Endothelial cell of umbilical vein (primary cell): ENCODE data around the gene IGSF1.

ENCODE experiments used
- CTCF ChIP-seq, 2 donors: IDR thresholded peaks; 1 replicate in 1 of 2; 2 replicates in 1 of 2; pipeline ENCODE4 v1.5.1; 2011; ENCODE audit warnings: low read length in 2 of 2, mild to moderate bottlenecking in 2 of 2, moderate library complexity in 2 of 2, control low read depth in 1 of 2, inconsistent platforms in 1 of 2, low read depth in 1 of 2; ENCODE audit not compliant: insufficient read depth in 1 of 2; ENCODE audit errors: extremely low read depth in 1 of 2
- EZH2 ChIP-seq: IDR thresholded peaks from 2 replicates; pipeline ENCODE4 v1.6.1; 2012; ENCODE audit warnings: borderline replicate concordance, low read depth, mild to moderate bottlenecking, moderate library complexity, low read length, inconsistent platforms; ENCODE audit not compliant: severe bottlenecking
- FOS ChIP-seq: IDR thresholded peaks from 2 replicates; pipeline ENCODE4 v1.6.1; 2011; ENCODE audit warnings: mild to moderate bottlenecking, low read length, moderate library complexity, borderline replicate concordance; ENCODE audit not compliant: insufficient read depth
- POLR2A ChIP-seq: IDR thresholded peaks from 2 replicates; pipeline ENCODE4 v1.6.1; 2012; ENCODE audit warnings: low read depth, mild to moderate bottlenecking, control low read depth, low read length
- POLR2AphosphoS5 ChIP-seq: IDR thresholded peaks from 2 replicates; pipeline ENCODE4 v1.6.1; 2012; ENCODE audit warnings: low read depth, mild to moderate bottlenecking, control low read depth, low read length, moderate library complexity; ENCODE audit not compliant: insufficient read depth

DNA sequence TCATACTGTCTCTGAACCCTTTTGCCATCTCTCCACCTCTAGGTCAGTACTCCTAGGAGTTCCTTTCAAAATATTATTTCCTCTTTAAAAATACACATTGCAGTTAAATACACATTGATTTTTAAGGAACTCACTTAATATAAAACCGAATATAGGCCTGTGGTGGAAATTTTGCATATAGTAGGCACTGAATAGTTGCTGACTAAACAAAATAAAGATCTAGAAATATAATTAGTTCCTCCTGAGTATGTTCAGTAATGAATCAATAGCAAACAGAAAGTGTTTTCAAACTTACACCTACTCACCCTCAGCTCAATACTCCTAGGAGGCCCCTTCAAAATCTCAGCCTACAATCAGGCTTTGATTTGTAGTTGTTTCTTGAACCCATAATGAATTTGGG, 61.5 kb downstream of the IGSF1 start:
- TF ChIP-seq POLR2A (no peak), EZH2 (no peak), CTCF (IDR thresholded peaks at IDR 0.05; ENCODE audit: extremely low read depth in 1 of 2, insufficient read depth in 1 of 2, low read depth in 1 of 2, low read length in 2 of 2) (no peak), POLR2AphosphoS5 (no peak), FOS (no peak)
